Measurements from ENCODE around the gene TP53TG5. TPM values are rescaled to one million over a fixed set of nuclear protein-coding genes. Genes with fewer than 3 reads are reported as not detected.
A peak's percentile ranks its signal among the peaks of the same experiment; 100 is the strongest.

Gene TP53TG5
- total RNA-seq, 4 donors from 2014 or later: 1.9 TPM; not detected in 3

GRCh38 chr20:45377269-45377668 is 856 bp downstream of the TP53TG5 start:
- no peaks in the 10 kb centered on the region for H3K36me3 ChIP-seq
- no peak overlapping the region for H3K4me3 ChIP-seq
- TF ChIP-seq POLR2A (IDR thresholded peaks at IDR 0.05): no peak
- TF ChIP-seq CTCF (IDR thresholded peaks at IDR 0.05): no peak
- intact Hi-C loops (cut with DNase I; ENCODE audit: low total_unique reads): no loop called here
- H3K4me1 ChIP-seq: no peaks in the 10 kb centered on the region
- no peaks in the 10 kb centered on the region for H3K27me3 ChIP-seq
- no peaks in the 10 kb centered on the region for H3K9me3 ChIP-seq
- no peak for DNase-seq
- no peak overlapping the region for H3K27ac ChIP-seq

GRCh38 chr20:45374966-45375365 is 3.2 kb downstream of the TP53TG5 start:
- intact Hi-C loops (cut with DNase I; ENCODE audit: low total_unique reads): no loop called here
- no peak overlapping the region for H3K27ac ChIP-seq
- H3K4me3 ChIP-seq: no peak overlapping the region
- H3K27me3 ChIP-seq: no peaks in the 10 kb centered on the region
- no peaks in the 10 kb centered on the region for H3K36me3 ChIP-seq
- no peaks in the 10 kb centered on the region for H3K4me1 ChIP-seq
- H3K9me3 ChIP-seq: no peaks in the 10 kb centered on the region
- no peak for TF ChIP-seq POLR2A (IDR thresholded peaks at IDR 0.05)
- TF ChIP-seq CTCF (IDR thresholded peaks at IDR 0.05): no peak
- DNase-seq: no peak

- no peaks in the 10 kb centered on the region for H3K36me3 ChIP-seq
- H3K4me3 ChIP-seq: peak overlapping the region; percentile 36 to 42
- H3K4me1 ChIP-seq: no peaks in the 10 kb centered on the region
- H3K27me3 ChIP-seq: no peaks in the 10 kb centered on the region
- intact Hi-C loops (cut with DNase I; ENCODE audit: low total_unique reads): no loop called here
- peak overlapping the region; percentile 66 to 80 for H3K27ac ChIP-seq
- H3K9me3 ChIP-seq: no peaks in the 10 kb centered on the region
- TF ChIP-seq POLR2A (IDR thresholded peaks at IDR 0.05): no peak
- DNase-seq: no peak
Measured at GRCh38 chr20:45374101-45374467, 4.0 kb downstream of the TP53TG5 start.

- intact Hi-C loops (cut with DNase I; ENCODE audit: low total_unique reads): no loop called here
- TF ChIP-seq CTCF (IDR thresholded peaks at IDR 0.05) (peak; percentile 84 to 93 (median 90)), POLR2A (IDR thresholded peaks at IDR 0.05) (no peak)
- H3K4me1 ChIP-seq: no peaks in the 10 kb centered on the region
Measured at GRCh38 chr20:45373353-45374100, 4.6 kb downstream of the TP53TG5 start.

GRCh38 chr20:45372646-45373352 is 5.3 kb downstream of the TP53TG5 start:
- intact Hi-C loops (cut with DNase I; ENCODE audit: low total_unique reads): no loop called here
- Histone ChIP-seq H3K4me3 (peak overlapping the region; percentile 2 to 42), H3K9me3 (no peaks in the 10 kb centered on the region), H3K27me3 (no peaks in the 10 kb centered on the region), H3K27ac (peak overlapping the region; percentile 66 to 80), H3K36me3 (no peaks in the 10 kb centered on the region), H3K4me1 (no peaks in the 10 kb centered on the region)
- peak in 1 of 2 donors; percentile 50 for DNase-seq
- TF ChIP-seq POLR2A (IDR thresholded peaks at IDR 0.05) (no peak), CTCF (IDR thresholded peaks at IDR 0.05) (no peak)

More at GRCh38 chr20:45373353-45374100, 4.6 kb downstream of the TP53TG5 start:
- no peaks in the 10 kb centered on the region for H3K27me3 ChIP-seq
- peak overlapping the region; percentile 36 to 42 for H3K4me3 ChIP-seq
- peak overlapping the region; percentile 66 to 80 for H3K27ac ChIP-seq
- peak; percentile 89 for DNase-seq
- no peaks in the 10 kb centered on the region for H3K9me3 ChIP-seq
- no peaks in the 10 kb centered on the region for H3K36me3 ChIP-seq

Measured in uterus (tissue), 4 donors.